ENCODE results near the gene IQCH. TPM values are rescaled to one million over a fixed set of nuclear protein-coding genes. Genes with fewer than 3 reads are reported as not detected.

IQCH gene
- total and polyA plus RNA-seq, 2 experiments from 2014 or later = 1.7 to 4.6 TPM

DNA sequence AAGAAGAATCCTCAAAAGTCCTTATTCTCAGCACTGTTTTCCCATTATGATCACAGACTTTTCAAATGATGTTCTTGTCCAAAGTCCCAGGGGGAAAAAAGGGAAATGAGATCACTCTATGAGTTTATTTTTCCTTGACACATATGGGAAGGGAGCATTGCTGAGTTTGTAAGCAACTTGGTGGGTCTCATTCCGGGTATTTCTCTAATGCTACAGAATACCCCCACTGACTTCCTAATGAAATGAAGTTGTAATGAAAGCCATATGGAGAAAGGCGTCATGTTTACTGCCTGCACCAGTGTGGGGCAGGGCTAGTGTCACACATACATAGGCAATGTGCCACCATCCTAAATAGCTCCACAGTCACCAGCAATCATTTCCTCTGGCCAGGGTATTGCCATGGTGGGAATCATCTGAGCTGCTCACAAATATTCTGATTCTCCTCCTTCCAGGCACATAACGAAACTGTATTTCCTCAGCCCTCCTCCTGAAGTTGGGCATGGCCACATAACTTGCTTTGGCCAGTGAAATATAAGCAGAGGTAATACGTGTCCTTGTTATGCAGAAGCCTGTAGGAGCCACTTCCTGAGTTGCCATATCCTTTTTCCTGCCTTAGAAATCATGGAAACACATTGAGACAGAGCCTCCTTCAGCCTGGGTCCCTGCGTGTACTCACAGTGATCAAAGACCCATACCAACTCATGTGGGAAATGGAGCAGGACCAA, 225.4 kb downstream of the IQCH start:
- DNase-seq (ENCODE audit: low spot score) (no peak), ATAC-seq (no peak)
- H4K20me1 ChIP-seq (replicated peaks; ENCODE audit: insufficient read depth) = no peaks in the 10 kb centered on the region
- H3K27me3 ChIP-seq (ENCODE audit: insufficient read depth) = no peaks in the 10 kb centered on the region
- Mint-ChIP-seq H3K27me3 (ENCODE audit: insufficient read depth, low read depth, poor library complexity) (peaks cover 7% of the 10 kb centered on the region), H3K27ac (no peak overlapping the region), H3K4me3 (no peak overlapping the region), H3K4me1 (peaks cover 6% of the 10 kb centered on the region; the same call in 2 of the 3 replicates), H3K36me3 (ENCODE audit: low read depth) (no peaks in the 10 kb centered on the region), H3K9me3 (0 out of 3 replicates have a peak, but pooled peaks cover 3% of the 10 kb centered on the region)
- H3F3A ChIP-seq (replicated peaks; ENCODE audit: low read depth) = no peaks in the 10 kb centered on the region
- H3K36me3 ChIP-seq (ENCODE audit: insufficient read depth) = no peaks in the 10 kb centered on the region
- peak overlapping the region; percentile 84; the same call in 1 of the 2 replicates for H2AFZ ChIP-seq
- H3K4me1 ChIP-seq (ENCODE audit: insufficient read depth) = peaks cover 9% of the 10 kb centered on the region; the same call in 1 of the 2 replicates
- TF ChIP-seq ZNF114 (CRISPR knock-in tag; IDR thresholded peaks at IDR 0.05) = no peak
- TF ChIP-seq POLR2AphosphoS5 (IDR thresholded peaks at IDR 0.05; ENCODE audit: low read depth) = no peak
- TF ChIP-seq EZH2 (IDR thresholded peaks at IDR 0.05; ENCODE audit: low read depth, unreplicated experiment) = no peak
- no peak for TF ChIP-seq CREB1 (CRISPR knock-in tag; IDR thresholded peaks at IDR 0.05; ENCODE audit: low read depth)
- no peak for TF ChIP-seq ZNF331 (CRISPR knock-in tag; IDR thresholded peaks at IDR 0.05; ENCODE audit: low read depth)
- no peak for TF ChIP-seq ETS1 (IDR thresholded peaks at IDR 0.05)
- no peak for TF ChIP-seq STAT1 (IDR thresholded peaks at IDR 0.05; ENCODE audit: unreplicated experiment)
- no peak for TF ChIP-seq CTCF (conservative IDR thresholded peaks at IDR 0.05; ENCODE audit: low read depth in 2 of 2)
- TF ChIP-seq JUNB (IDR thresholded peaks at IDR 0.05; ENCODE audit: unreplicated experiment) = no peak
- TF ChIP-seq, protein P1, sequence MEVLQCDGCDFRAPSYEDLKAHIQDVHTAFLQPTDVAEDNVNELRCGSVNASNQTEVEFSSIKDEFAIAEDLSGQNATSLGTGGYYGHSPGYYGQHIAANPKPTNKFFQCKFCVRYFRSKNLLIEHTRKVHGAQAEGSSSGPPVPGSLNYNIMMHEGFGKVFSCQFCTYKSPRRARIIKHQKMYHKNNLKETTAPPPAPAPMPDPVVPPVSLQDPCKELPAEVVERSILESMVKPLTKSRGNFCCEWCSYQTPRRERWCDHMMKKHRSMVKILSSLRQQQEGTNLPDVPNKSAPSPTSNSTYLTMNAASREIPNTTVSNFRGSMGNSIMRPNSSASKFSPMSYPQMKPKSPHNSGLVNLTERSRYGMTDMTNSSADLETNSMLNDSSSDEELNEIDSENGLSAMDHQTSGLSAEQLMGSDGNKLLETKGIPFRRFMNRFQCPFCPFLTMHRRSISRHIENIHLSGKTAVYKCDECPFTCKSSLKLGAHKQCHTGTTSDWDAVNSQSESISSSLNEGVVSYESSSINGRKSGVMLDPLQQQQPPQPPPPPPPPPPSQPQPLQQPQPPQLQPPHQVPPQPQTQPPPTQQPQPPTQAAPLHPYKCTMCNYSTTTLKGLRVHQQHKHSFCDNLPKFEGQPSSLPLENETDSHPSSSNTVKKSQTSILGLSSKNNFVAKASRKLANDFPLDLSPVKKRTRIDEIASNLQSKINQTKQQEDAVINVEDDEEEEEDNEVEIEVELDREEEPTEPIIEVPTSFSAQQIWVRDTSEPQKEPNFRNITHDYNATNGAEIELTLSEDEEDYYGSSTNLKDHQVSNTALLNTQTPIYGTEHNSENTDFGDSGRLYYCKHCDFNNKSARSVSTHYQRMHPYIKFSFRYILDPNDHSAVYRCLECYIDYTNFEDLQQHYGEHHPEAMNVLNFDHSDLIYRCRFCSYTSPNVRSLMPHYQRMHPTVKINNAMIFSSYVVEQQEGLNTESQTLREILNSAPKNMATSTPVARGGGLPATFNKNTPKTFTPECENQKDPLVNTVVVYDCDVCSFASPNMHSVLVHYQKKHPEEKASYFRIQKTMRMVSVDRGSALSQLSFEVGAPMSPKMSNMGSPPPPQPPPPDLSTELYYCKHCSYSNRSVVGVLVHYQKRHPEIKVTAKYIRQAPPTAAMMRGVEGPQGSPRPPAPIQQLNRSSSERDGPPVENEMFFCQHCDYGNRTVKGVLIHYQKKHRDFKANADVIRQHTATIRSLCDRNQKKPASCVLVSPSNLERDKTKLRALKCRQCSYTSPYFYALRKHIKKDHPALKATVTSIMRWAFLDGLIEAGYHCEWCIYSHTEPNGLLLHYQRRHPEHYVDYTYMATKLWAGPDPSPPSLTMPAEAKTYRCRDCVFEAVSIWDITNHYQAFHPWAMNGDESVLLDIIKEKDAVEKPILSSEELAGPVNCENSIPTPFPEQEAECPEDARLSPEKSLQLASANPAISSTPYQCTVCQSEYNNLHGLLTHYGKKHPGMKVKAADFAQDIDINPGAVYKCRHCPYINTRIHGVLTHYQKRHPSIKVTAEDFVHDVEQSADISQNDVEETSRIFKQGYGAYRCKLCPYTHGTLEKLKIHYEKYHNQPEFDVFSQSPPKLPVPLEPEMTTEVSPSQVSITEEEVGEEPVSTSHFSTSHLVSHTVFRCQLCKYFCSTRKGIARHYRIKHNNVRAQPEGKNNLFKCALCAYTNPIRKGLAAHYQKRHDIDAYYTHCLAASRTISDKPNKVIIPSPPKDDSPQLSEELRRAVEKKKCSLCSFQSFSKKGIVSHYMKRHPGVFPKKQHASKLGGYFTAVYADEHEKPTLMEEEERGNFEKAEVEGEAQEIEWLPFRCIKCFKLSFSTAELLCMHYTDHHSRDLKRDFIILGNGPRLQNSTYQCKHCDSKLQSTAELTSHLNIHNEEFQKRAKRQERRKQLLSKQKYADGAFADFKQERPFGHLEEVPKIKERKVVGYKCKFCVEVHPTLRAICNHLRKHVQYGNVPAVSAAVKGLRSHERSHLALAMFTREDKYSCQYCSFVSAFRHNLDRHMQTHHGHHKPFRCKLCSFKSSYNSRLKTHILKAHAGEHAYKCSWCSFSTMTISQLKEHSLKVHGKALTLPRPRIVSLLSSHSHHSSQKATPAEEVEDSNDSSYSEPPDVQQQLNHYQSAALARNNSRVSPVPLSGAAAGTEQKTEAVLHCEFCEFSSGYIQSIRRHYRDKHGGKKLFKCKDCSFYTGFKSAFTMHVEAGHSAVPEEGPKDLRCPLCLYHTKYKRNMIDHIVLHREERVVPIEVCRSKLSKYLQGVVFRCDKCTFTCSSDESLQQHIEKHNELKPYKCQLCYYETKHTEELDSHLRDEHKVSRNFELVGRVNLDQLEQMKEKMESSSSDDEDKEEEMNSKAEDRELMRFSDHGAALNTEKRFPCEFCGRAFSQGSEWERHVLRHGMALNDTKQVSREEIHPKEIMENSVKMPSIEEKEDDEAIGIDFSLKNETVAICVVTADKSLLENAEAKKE (CRISPR knock-in tag; IDR thresholded peaks at IDR 0.05) = no peak
- no peak overlapping the region for H3K27ac ChIP-seq (ENCODE audit: low read depth)
- H3K4me2 ChIP-seq = peak overlapping the region; percentile 31; the same call in 1 of the 2 replicates
- H3K79me2 ChIP-seq (replicated peaks; ENCODE audit: insufficient read depth) = no peaks in the 10 kb centered on the region
- H3K9me2 ChIP-seq (ENCODE audit: insufficient read depth) = no peaks in the 10 kb centered on the region
- no peak overlapping the region for H3K4me3 ChIP-seq
